Measurements from ENCODE around the gene TMEM59L.

The TMEM59L gene

GRCh38 chr19:18612772-18613588, at the start of gene TMEM59L:
TMEM59L (plus strand) TSS chr19:18612870; CDS start chr19:18612959, 89 bp downstream.
- peaks cover 52% of the 10 kb centered on the region for H3K27me3 ChIP-seq (ENCODE audit: control insufficient read depth, insufficient read depth, low read length)
- H3K9me3 ChIP-seq (ENCODE audit: control insufficient read depth, insufficient read depth, low read length) = no peaks in the 10 kb centered on the region
- H3K4me1 ChIP-seq (ENCODE audit: control insufficient read depth, insufficient read depth, low read length) = peaks cover 14% of the 10 kb centered on the region
- no peaks in the 10 kb centered on the region; the same call in 1 of the 2 replicates for H3K36me3 ChIP-seq (ENCODE audit: control insufficient read depth, insufficient read depth, low read length)
- DNase-seq (ENCODE audit: low read depth, low spot score) = no peak
- peak within 1 kb of the TSS; percentile 77; the same call in 1 of the 2 replicates for H3K4me3 ChIP-seq (ENCODE audit: low read length)
- no peak within 1 kb of the TSS for H3K27ac ChIP-seq (ENCODE audit: low read length)
- WGBS (ENCODE audit: insufficient coverage, insufficient read length) = no CpG with 5 or more reads among the region's 70 CpGs

- Histone ChIP-seq H3K9me3 (ENCODE audit: control insufficient read depth, insufficient read depth, low read length) (no peaks in the 10 kb centered on the region), H3K36me3 (ENCODE audit: control insufficient read depth, insufficient read depth, low read length) (peaks cover 24% of the 10 kb centered on the region), H3K4me1 (ENCODE audit: control insufficient read depth, insufficient read depth, low read length) (no peaks in the 10 kb centered on the region), H3K27ac (ENCODE audit: low read length) (no peak overlapping the region), H3K27me3 (ENCODE audit: control insufficient read depth, insufficient read depth, low read length) (no peaks in the 10 kb centered on the region), H3K4me3 (ENCODE audit: low read length) (no peak overlapping the region)
- WGBS (ENCODE audit: insufficient coverage, insufficient read length) = no CpG with 5 or more reads among the region's 8 CpGs
- DNase-seq (ENCODE audit: low read depth, low spot score) = no peak
These were observed 45.7 kb upstream of the TMEM59L start for GRCh38 chr19:18566953-18567352.

GRCh38 chr19:18568367-18568766, 44.3 kb upstream of the TMEM59L start:
- Histone ChIP-seq H3K9me3 (ENCODE audit: control insufficient read depth, insufficient read depth, low read length) (no peaks in the 10 kb centered on the region), H3K27ac (ENCODE audit: low read length) (no peak overlapping the region), H3K36me3 (ENCODE audit: control insufficient read depth, insufficient read depth, low read length) (peaks cover 24% of the 10 kb centered on the region), H3K27me3 (ENCODE audit: control insufficient read depth, insufficient read depth, low read length) (no peaks in the 10 kb centered on the region), H3K4me3 (ENCODE audit: low read length) (no peak overlapping the region), H3K4me1 (ENCODE audit: control insufficient read depth, insufficient read depth, low read length) (peaks cover 5% of the 10 kb centered on the region; the same call in 1 of the 2 replicates)
- WGBS (ENCODE audit: insufficient coverage, insufficient read length) = no CpG with 5 or more reads among the region's 15 CpGs
- no peak for DNase-seq (ENCODE audit: low read depth, low spot score)

- Histone ChIP-seq H3K9me3 (ENCODE audit: control insufficient read depth, insufficient read depth, low read length) (no peaks in the 10 kb centered on the region), H3K27me3 (ENCODE audit: control insufficient read depth, insufficient read depth, low read length) (no peaks in the 10 kb centered on the region), H3K4me1 (ENCODE audit: control insufficient read depth, insufficient read depth, low read length) (peaks cover 5% of the 10 kb centered on the region; the same call in 1 of the 2 replicates), H3K27ac (ENCODE audit: low read length) (no peak within 1 kb of the TSS), H3K36me3 (ENCODE audit: control insufficient read depth, insufficient read depth, low read length) (peaks cover 32% of the 10 kb centered on the region), H3K4me3 (ENCODE audit: low read length) (peak within 1 kb of the TSS; percentile 93)
- WGBS (ENCODE audit: insufficient coverage, insufficient read length) = no CpG with 5 or more reads among the region's 75 CpGs
- DNase-seq (ENCODE audit: low read depth, low spot score) = peak; percentile 92
These were observed 40.9 kb upstream of the TMEM59L start, which contains the start of gene UBA52 for GRCh38 chr19:18571564-18572344. UBA52 (plus strand) TSS chr19:18571857; CDS start chr19:18573301, 1,444 bp downstream.

GRCh38 chr19:18574691-18575291, 37.9 kb upstream of the TMEM59L start:
- WGBS (ENCODE audit: insufficient coverage, insufficient read length) = no CpG with 5 or more reads among the region's 18 CpGs
- Histone ChIP-seq H3K36me3 (ENCODE audit: control insufficient read depth, insufficient read depth, low read length) (peaks cover 18% of the 10 kb centered on the region), H3K4me1 (ENCODE audit: control insufficient read depth, insufficient read depth, low read length) (peaks cover 5% of the 10 kb centered on the region; the same call in 1 of the 2 replicates), H3K27ac (ENCODE audit: low read length) (no peak overlapping the region), H3K27me3 (ENCODE audit: control insufficient read depth, insufficient read depth, low read length) (no peaks in the 10 kb centered on the region), H3K9me3 (ENCODE audit: control insufficient read depth, insufficient read depth, low read length) (no peaks in the 10 kb centered on the region), H3K4me3 (ENCODE audit: low read length) (no peak overlapping the region)
- DNase-seq (ENCODE audit: low read depth, low spot score) = no peak

GRCh38 chr19:18576383-18576782, 36.3 kb upstream of the TMEM59L start:
- peaks cover 18% of the 10 kb centered on the region for H3K36me3 ChIP-seq (ENCODE audit: control insufficient read depth, insufficient read depth, low read length)
- no peak for DNase-seq (ENCODE audit: low read depth, low spot score)
- no peaks in the 10 kb centered on the region for H3K27me3 ChIP-seq (ENCODE audit: control insufficient read depth, insufficient read depth, low read length)
- H3K27ac ChIP-seq (ENCODE audit: low read length) = no peak overlapping the region
- H3K4me3 ChIP-seq (ENCODE audit: low read length) = no peak overlapping the region
- WGBS (ENCODE audit: insufficient coverage, insufficient read length) = no CpG with 5 or more reads among the region's 8 CpGs
- peaks cover 5% of the 10 kb centered on the region; the same call in 1 of the 2 replicates for H3K4me1 ChIP-seq (ENCODE audit: control insufficient read depth, insufficient read depth, low read length)
- no peaks in the 10 kb centered on the region for H3K9me3 ChIP-seq (ENCODE audit: control insufficient read depth, insufficient read depth, low read length)

GRCh38 chr19:18577365-18577914, 35.2 kb upstream of the TMEM59L start:
- no CpG with 5 or more reads among the region's 21 CpGs for whole genome bisulfite sequencing (ENCODE audit: insufficient coverage, insufficient read length)
- DNase-seq (ENCODE audit: low read depth, low spot score) = no peak
- no peak overlapping the region for H3K27ac ChIP-seq (ENCODE audit: low read length)
- H3K36me3 ChIP-seq (ENCODE audit: control insufficient read depth, insufficient read depth, low read length) = peaks cover 18% of the 10 kb centered on the region
- no peaks in the 10 kb centered on the region for H3K27me3 ChIP-seq (ENCODE audit: control insufficient read depth, insufficient read depth, low read length)
- H3K9me3 ChIP-seq (ENCODE audit: control insufficient read depth, insufficient read depth, low read length) = no peaks in the 10 kb centered on the region
- peaks cover 5% of the 10 kb centered on the region; the same call in 1 of the 2 replicates for H3K4me1 ChIP-seq (ENCODE audit: control insufficient read depth, insufficient read depth, low read length)
- H3K4me3 ChIP-seq (ENCODE audit: low read length) = no peak overlapping the region

- Histone ChIP-seq H3K9me3 (ENCODE audit: control insufficient read depth, insufficient read depth, low read length) (no peaks in the 10 kb centered on the region), H3K4me3 (ENCODE audit: low read length) (no peak overlapping the region), H3K27me3 (ENCODE audit: control insufficient read depth, insufficient read depth, low read length) (no peaks in the 10 kb centered on the region), H3K36me3 (ENCODE audit: control insufficient read depth, insufficient read depth, low read length) (peaks cover 4% of the 10 kb centered on the region), H3K4me1 (ENCODE audit: control insufficient read depth, insufficient read depth, low read length) (no peaks in the 10 kb centered on the region), H3K27ac (ENCODE audit: low read length) (no peak overlapping the region)
- no peak for DNase-seq (ENCODE audit: low read depth, low spot score)
- no CpG with 5 or more reads among the region's 7 CpGs for WGBS (ENCODE audit: insufficient coverage, insufficient read length)
These were observed 32.4 kb upstream of the TMEM59L start for GRCh38 chr19:18580311-18580710.

- Histone ChIP-seq H3K4me3 (ENCODE audit: low read length) (no peak overlapping the region), H3K36me3 (ENCODE audit: control insufficient read depth, insufficient read depth, low read length) (0 out of 2 replicates have a peak, but pooled peaks cover 3% of the 10 kb centered on the region), H3K4me1 (ENCODE audit: control insufficient read depth, insufficient read depth, low read length) (peaks cover 4% of the 10 kb centered on the region; the same call in 1 of the 2 replicates), H3K27me3 (ENCODE audit: control insufficient read depth, insufficient read depth, low read length) (no peaks in the 10 kb centered on the region), H3K27ac (ENCODE audit: low read length) (no peak overlapping the region), H3K9me3 (ENCODE audit: control insufficient read depth, insufficient read depth, low read length) (no peaks in the 10 kb centered on the region)
- WGBS (ENCODE audit: insufficient coverage, insufficient read length) = no CpG with 5 or more reads among the region's 2 CpGs
- no peak for DNase-seq (ENCODE audit: low read depth, low spot score)
These were observed 26.4 kb upstream of the TMEM59L start for GRCh38 chr19:18586306-18586705.

GRCh38 chr19:18587561-18587960, 25.1 kb upstream of the TMEM59L start:
- H3K36me3 ChIP-seq (ENCODE audit: control insufficient read depth, insufficient read depth, low read length) = 0 out of 2 replicates have a peak, but pooled peaks cover 3% of the 10 kb centered on the region
- no peak overlapping the region for H3K27ac ChIP-seq (ENCODE audit: low read length)
- peaks cover 4% of the 10 kb centered on the region; the same call in 1 of the 2 replicates for H3K4me1 ChIP-seq (ENCODE audit: control insufficient read depth, insufficient read depth, low read length)
- no peaks in the 10 kb centered on the region for H3K27me3 ChIP-seq (ENCODE audit: control insufficient read depth, insufficient read depth, low read length)
- H3K4me3 ChIP-seq (ENCODE audit: low read length) = no peak overlapping the region
- WGBS (ENCODE audit: insufficient coverage, insufficient read length) = no CpG with 5 or more reads among the region's 12 CpGs
- H3K9me3 ChIP-seq (ENCODE audit: control insufficient read depth, insufficient read depth, low read length) = no peaks in the 10 kb centered on the region
- no peak for DNase-seq (ENCODE audit: low read depth, low spot score)
